Transverse colon (tissue), 4 donors: Measurements from ENCODE around the gene SOX10.

Experiments
- EP300 ChIP-seq: sonication (generic); formaldehyde crosslinking; IDR thresholded peaks from one replicate; pipeline ENCODE4 v1.6.1; 2017; ENCODE audit warnings: antibody characterized with exemption, low read depth
- POLR2A ChIP-seq: fragments of 450-650 bp; IDR thresholded peaks from one replicate; pipeline ENCODE4 v1.6.1; 2016; ENCODE audit warnings: antibody characterized with exemption, mild to moderate bottlenecking, moderate library complexity
- POLR2AphosphoS5 ChIP-seq, 3 donors: sonication (generic); formaldehyde crosslinking; IDR thresholded peaks; one replicate each; pipeline ENCODE4 v1.6.1; 2016; ENCODE audit warnings: antibody characterized with exemption in 3 of 3
- TF ChIP-seq, protein P1 (sequence below), 5 experiments: fragments of 200-600 bp in 3 of 5; fragments of 450-650 bp in 2 of 5; sonication (generic) in 3 of 5; IDR thresholded peaks; 1 replicate in 2 of 5; 2 replicates in 3 of 5; pipeline ENCODE4 v1.5.1; 2016 to 2017; ENCODE audit warnings: antibody characterized with exemption in 5 of 5, inconsistent platforms in 3 of 5, mild to moderate bottlenecking in 2 of 5, moderate library complexity in 1 of 5

DNA sequence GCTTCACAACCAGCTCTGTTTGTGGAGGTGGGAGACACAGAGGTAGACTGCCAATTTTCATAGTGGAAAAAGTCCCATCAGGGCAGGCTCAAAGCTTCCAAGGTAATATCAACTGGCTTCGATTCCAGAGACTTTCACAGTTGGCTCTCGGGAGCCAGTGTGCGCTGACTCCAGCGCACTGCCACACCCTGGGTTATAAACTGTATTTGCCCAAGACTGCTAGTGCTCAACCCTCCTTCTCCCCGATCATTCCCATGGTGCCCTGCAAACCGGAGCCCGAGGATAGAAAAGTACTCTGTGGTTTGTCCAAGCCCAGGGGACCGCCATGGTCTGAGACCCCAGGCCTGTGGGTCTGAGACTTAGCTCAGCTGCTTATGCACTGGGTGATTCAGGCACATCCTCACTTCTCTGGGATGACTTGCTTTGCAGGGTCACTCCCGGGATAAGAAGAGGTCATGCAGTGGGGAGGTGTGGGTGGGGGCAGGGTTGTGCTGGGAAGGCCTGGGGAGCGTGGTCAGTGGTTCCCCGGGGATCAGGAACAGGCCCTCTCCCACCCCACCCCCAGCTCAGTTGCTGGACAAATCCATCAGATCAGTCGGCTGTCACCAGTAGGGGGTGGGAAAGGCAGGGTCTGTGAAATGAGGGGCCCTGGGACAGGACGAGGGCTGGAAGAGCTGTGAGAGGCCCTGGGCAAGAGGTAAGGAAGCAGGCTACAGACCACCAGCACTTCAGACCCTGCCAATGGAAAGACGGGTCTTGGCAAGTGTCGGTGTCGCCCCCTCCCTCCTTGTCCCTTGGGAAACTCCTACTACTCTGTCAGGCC lies 46.2 kb upstream of the SOX10 start:
- TF ChIP-seq, protein P1, sequence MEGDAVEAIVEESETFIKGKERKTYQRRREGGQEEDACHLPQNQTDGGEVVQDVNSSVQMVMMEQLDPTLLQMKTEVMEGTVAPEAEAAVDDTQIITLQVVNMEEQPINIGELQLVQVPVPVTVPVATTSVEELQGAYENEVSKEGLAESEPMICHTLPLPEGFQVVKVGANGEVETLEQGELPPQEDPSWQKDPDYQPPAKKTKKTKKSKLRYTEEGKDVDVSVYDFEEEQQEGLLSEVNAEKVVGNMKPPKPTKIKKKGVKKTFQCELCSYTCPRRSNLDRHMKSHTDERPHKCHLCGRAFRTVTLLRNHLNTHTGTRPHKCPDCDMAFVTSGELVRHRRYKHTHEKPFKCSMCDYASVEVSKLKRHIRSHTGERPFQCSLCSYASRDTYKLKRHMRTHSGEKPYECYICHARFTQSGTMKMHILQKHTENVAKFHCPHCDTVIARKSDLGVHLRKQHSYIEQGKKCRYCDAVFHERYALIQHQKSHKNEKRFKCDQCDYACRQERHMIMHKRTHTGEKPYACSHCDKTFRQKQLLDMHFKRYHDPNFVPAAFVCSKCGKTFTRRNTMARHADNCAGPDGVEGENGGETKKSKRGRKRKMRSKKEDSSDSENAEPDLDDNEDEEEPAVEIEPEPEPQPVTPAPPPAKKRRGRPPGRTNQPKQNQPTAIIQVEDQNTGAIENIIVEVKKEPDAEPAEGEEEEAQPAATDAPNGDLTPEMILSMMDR (IDR thresholded peaks at IDR 0.05), result no peak
- TF ChIP-seq POLR2A (no peak), POLR2AphosphoS5 (IDR thresholded peaks at IDR 0.05) (no peak), EP300 (no peak)
